ENCODE measurements around the gene MRPL38.

GRCh38 chr17:75901727-75902126, 3.0 kb downstream of the MRPL38 start:
- TF ChIP-seq POLR2AphosphoS5 (IDR thresholded peaks at IDR 0.05; ENCODE audit: borderline replicate concordance, low read depth, low read length) (no peak), EZH2 (IDR thresholded peaks at IDR 0.05) (no peak)
